ENCODE results near the gene ASB1. TPM values are rescaled to one million over a fixed set of nuclear protein-coding genes. Genes with fewer than 3 reads are reported as not detected.

ASB1 gene
- total RNA-seq, 8 experiments from 2014 or later, result 12.1 to 50.2 (median 20.0) TPM

DNA sequence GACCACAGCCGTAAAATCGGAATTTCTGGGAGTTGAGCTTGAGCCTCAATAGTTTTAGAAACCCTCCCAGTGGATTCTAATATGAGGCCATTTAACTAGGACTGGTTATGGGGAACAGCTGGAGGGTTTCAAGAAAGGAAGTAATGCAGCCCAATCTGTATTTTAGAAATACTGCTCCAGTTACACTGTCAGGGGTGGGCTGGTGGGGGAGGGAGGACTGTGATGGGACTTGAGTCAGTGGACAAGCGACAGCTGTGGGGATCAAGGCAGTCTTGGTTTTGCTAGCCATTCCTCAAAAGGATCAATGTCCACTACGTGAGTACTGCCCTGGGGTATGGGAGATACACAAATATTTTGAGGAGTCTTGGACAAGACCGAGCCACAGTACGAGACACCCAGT, 34.8 kb downstream of the ASB1 start:
- no peak overlapping the region for H3K4me3 ChIP-seq
- 70 to 100% (median 92%) methylated on average over 2 to 5 of the region's 6 CpGs; no CpG with 5 or more reads in 6 of the 10 experiments for whole genome bisulfite sequencing, 10 experiments
- in situ Hi-C loops (cut with MboI; ENCODE audit: low pct_unique_long_range_greater_than_20kb in 2 of 9, low sequenced_read_pairs in 9 of 9, unreplicated experiment in 9 of 9), result no loop called here
- no peak overlapping the region for H3K27ac ChIP-seq
- no peaks in the 10 kb centered on the region for H3K4me1 ChIP-seq (replicated peaks in 1 of 2)
- no peak for ATAC-seq (replicated peaks in 6 of 8)

DNA sequence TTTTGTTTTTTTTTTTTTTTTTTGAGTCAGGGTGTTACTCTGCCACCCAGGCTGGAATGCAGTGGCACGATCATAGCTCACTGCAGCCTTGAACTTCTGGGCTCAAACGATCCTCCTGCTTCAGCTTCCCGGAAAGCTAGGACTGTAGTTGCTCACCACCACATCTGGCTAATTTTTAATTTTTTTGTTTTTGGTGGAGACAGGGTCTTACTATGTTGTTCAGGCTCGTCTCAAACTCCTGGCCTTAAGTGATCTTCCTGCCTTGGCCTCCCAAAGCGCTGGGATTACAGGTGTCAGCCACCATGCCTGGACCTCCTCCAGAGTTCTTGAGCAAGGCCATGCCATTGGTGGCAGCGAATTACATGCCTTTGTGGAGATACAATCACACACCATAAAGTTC, 35.2 kb downstream of the ASB1 start:
- ATAC-seq (replicated peaks in 6 of 8), result no peak
- in situ Hi-C loops (cut with MboI; ENCODE audit: low pct_unique_long_range_greater_than_20kb in 2 of 9, low sequenced_read_pairs in 9 of 9, unreplicated experiment in 9 of 9), result no loop called here
- 80 to 100% (median 94%) methylated on average over 1 to 6 of the region's 6 CpGs; no CpG with 5 or more reads in 1 of the 10 experiments for WGBS, 10 experiments
- Histone ChIP-seq H3K27ac (no peak overlapping the region), H3K4me3 (no peak overlapping the region), H3K4me1 (replicated peaks in 1 of 2) (no peaks in the 10 kb centered on the region)

DNA sequence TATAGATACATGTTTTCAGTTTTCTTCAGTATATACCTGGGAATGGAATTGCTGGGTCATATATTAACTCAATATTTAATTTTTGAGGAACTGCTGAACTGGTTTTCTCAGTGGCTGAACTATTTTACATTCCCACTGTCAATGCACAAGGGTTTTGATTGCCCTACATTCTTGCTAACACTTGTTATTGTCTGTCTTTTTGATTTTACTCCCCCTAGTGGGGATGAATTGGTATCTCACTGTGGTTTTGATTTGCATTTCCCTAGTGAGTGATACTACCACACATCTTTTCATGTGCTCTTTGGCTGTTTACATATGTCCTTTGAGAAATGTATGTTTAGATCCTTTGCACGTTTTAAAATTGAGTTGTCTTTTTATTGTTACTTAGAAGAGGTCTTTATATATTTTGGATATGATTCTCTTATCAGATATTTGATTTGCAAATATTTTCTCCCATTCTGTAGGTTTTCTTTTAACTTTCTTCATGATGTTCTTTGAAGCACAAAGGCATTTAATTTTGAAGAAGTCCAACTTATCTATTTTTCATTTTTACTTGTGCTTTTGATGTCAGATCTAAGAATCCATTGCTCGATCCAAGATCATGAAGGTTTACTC, 36.2 kb downstream of the ASB1 start:
- Histone ChIP-seq H3K4me3 (no peak overlapping the region), H3K4me1 (replicated peaks in 1 of 2) (no peaks in the 10 kb centered on the region), H3K27ac (no peak overlapping the region)
- ATAC-seq (replicated peaks in 6 of 8), result peak in 3 of 8 experiments; percentile 46 to 82 (median 70)
- in situ Hi-C loops (cut with MboI; ENCODE audit: low pct_unique_long_range_greater_than_20kb in 2 of 9, low sequenced_read_pairs in 9 of 9, unreplicated experiment in 9 of 9), result no loop called here
- 15 to 100% (median 50%) methylated on average over 1 to 2 of the region's 2 CpGs; no CpG with 5 or more reads in 1 of the 10 experiments for WGBS, 10 experiments

- Histone ChIP-seq H3K4me1 (replicated peaks in 1 of 2) (no peaks in the 10 kb centered on the region), H3K27ac (no peak overlapping the region), H3K4me3 (no peak overlapping the region)
- in situ Hi-C loops (cut with MboI; ENCODE audit: low pct_unique_long_range_greater_than_20kb in 2 of 9, low sequenced_read_pairs in 9 of 9, unreplicated experiment in 9 of 9), result no loop called here
- WGBS, 10 experiments, result 60 to 100% (median 95%) methylated on average over 1 to 9 of the region's 10 CpGs; no CpG with 5 or more reads in 3 of the 10 experiments
- no peak for ATAC-seq (replicated peaks in 6 of 8)
These were observed 37.7 kb downstream of the ASB1 start for GRCh38 chr2:238464389-238464788.

- Histone ChIP-seq H3K4me3 (no peak overlapping the region), H3K4me1 (replicated peaks in 1 of 2) (no peaks in the 10 kb centered on the region), H3K27ac (no peak overlapping the region)
- in situ Hi-C loops (cut with MboI; ENCODE audit: low pct_unique_long_range_greater_than_20kb in 2 of 9, low sequenced_read_pairs in 9 of 9, unreplicated experiment in 9 of 9), result no loop called here
- 40 to 100% (median 92%) methylated on average over 1 to 8 of the region's 22 CpGs; no CpG with 5 or more reads in 2 of the 10 experiments for WGBS, 10 experiments
- ATAC-seq (replicated peaks in 6 of 8), result no peak
These were observed 38.9 kb downstream of the ASB1 start for GRCh38 chr2:238465487-238466242.

DNA sequence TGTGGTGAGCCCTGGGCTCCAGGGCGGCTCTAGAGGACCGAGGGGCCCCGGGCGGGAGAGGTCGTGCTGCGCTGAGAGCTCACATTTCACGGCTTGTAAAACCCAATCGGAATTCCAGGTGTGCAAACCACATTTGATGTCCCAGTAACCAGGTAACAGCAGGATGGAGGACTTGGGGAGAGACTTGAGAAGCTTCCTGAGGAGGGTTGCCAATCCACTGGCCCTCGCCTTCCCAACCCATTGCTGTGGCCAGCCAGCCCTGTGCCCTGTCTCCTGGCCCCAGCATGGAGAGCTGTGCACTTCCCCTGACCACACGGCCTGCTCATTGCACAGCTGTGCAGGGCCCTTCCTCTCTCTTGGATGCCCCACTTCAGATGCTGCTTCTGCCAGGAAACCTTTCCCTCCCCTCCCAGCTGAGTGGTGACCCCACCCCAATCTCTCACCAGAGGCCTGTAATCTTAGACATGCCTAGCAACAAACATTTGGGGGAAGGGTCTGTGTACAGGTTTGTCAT, 39.6 kb downstream of the ASB1 start:
- WGBS, 10 experiments, result 80 to 94% methylated on average over 1 to 7 of the region's 10 CpGs; no CpG with 5 or more reads in 8 of the 10 experiments
- in situ Hi-C loops (cut with MboI; ENCODE audit: low pct_unique_long_range_greater_than_20kb in 2 of 9, low sequenced_read_pairs in 9 of 9, unreplicated experiment in 9 of 9), result no loop called here
- ATAC-seq (replicated peaks in 6 of 8), result peak in 2 of 8 experiments; percentile 28 to 60

DNA sequence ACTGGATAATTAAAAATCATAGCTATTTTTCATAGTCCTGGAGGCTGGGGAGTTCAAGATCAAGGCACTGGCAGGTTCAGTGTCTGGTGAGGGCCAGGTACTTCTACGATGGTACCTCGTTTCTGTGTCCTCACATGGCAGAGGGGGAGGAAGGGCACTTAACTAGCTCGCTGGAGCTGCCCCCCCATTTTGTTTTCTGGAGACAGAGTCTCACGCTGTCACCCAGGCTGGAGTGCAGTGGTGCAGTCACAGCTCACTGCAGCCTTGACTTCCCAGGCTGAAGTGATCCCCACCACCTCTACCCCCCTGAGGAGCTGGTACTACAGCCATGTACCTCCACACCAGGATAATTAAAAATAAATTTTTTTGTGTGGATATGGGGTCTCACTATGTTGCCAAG, 40.3 kb downstream of the ASB1 start:
- no peak overlapping the region for H3K27ac ChIP-seq
- 50 to 100% (median 100%) methylated on average over 1 to 2 of the region's 4 CpGs; no CpG with 5 or more reads in 4 of the 10 experiments for WGBS, 10 experiments
- H3K4me3 ChIP-seq, result no peak overlapping the region
- ATAC-seq (replicated peaks in 6 of 8), result peak in 1 of 8 experiments; percentile 10
- in situ Hi-C loops (cut with MboI; ENCODE audit: low pct_unique_long_range_greater_than_20kb in 2 of 9, low sequenced_read_pairs in 9 of 9, unreplicated experiment in 9 of 9), result no loop called here
- no peaks in the 10 kb centered on the region for H3K4me1 ChIP-seq (replicated peaks in 1 of 2)

More for the DNA sequence above, 39.6 kb downstream of the ASB1 start:
- Histone ChIP-seq H3K4me3 (no peak overlapping the region), H3K4me1 (replicated peaks in 1 of 2) (no peaks in the 10 kb centered on the region), H3K27ac (no peak overlapping the region)

DNA sequence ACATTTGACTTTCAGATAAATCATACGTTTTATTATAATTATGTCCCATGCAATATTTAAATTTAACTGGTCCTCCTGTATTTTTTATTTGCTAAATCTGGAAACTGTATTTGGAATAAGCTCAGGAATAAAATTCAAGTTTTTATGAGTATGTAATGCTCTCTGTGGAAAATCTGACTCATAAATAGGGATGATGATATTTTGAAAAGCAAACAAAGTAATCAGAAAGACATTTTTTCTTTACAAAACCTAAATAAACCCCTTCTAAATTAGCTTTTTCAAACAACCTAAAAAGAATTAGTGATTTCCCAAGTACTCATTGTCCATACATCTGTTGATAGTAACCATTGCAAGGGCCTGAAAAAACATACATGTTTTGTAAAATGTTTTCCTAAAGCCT, 41.1 kb downstream of the ASB1 start:
- Histone ChIP-seq H3K4me3 (no peak overlapping the region), H3K4me1 (replicated peaks in 1 of 2) (no peaks in the 10 kb centered on the region), H3K27ac (no peak overlapping the region)
- peak in 1 of 8 experiments; percentile 58 for ATAC-seq (replicated peaks in 6 of 8)
- 0 to 100% (median 50%) methylated on average over 1 of the region's 1 CpG; no CpG with 5 or more reads in 1 of the 10 experiments for whole genome bisulfite sequencing, 10 experiments
- in situ Hi-C loops (cut with MboI; ENCODE audit: low pct_unique_long_range_greater_than_20kb in 2 of 9, low sequenced_read_pairs in 9 of 9, unreplicated experiment in 9 of 9), result no loop called here

- 44 to 100% (median 91%) methylated on average over 1 of the region's 1 CpG; no CpG with 5 or more reads in 1 of the 10 experiments for WGBS, 10 experiments
- no peak for ATAC-seq (replicated peaks in 6 of 8)
These were observed 42.4 kb downstream of the ASB1 start for GRCh38 chr2:238469155-238469554.

GRCh38 chr2:238473014-238473413, 46.3 kb downstream of the ASB1 start:
- in situ Hi-C loops (cut with MboI; ENCODE audit: low pct_unique_long_range_greater_than_20kb in 2 of 9, low sequenced_read_pairs in 9 of 9, unreplicated experiment in 9 of 9), result no loop called here
- H3K27ac ChIP-seq, result no peak overlapping the region
- H3K4me1 ChIP-seq (replicated peaks in 1 of 2), result no peaks in the 10 kb centered on the region
- ATAC-seq (replicated peaks in 6 of 8), result no peak
- 75 to 100% (median 88%) methylated on average over 2 to 4 of the region's 4 CpGs for WGBS, 10 experiments
- no peak overlapping the region for H3K4me3 ChIP-seq

More at GRCh38 chr2:238469155-238469554, 42.4 kb downstream of the ASB1 start:
- Histone ChIP-seq H3K4me3 (no peak overlapping the region), H3K27ac (no peak overlapping the region), H3K4me1 (replicated peaks in 1 of 2) (no peaks in the 10 kb centered on the region)
- in situ Hi-C loops (cut with MboI; ENCODE audit: low pct_unique_long_range_greater_than_20kb in 2 of 9, low sequenced_read_pairs in 9 of 9, unreplicated experiment in 9 of 9), result no loop called here

- ATAC-seq (replicated peaks in 6 of 8), result no peak
- in situ Hi-C loops (cut with MboI; ENCODE audit: low pct_unique_long_range_greater_than_20kb in 2 of 9, low sequenced_read_pairs in 9 of 9, unreplicated experiment in 9 of 9), result no loop called here
- H3K27ac ChIP-seq, result no peak overlapping the region
- no peak overlapping the region for H3K4me3 ChIP-seq
- 8 to 100% (median 78%) methylated on average over 1 of the region's 1 CpG; no CpG with 5 or more reads in 1 of the 10 experiments for WGBS, 10 experiments
- no peaks in the 10 kb centered on the region for H3K4me1 ChIP-seq (replicated peaks in 1 of 2)
These were observed 46.8 kb downstream of the ASB1 start for GRCh38 chr2:238473523-238473922.

- H3K4me1 ChIP-seq (replicated peaks in 1 of 2), result no peaks in the 10 kb centered on the region
- no peak overlapping the region for H3K27ac ChIP-seq
- H3K4me3 ChIP-seq, result no peak overlapping the region
- in situ Hi-C loops (cut with MboI; ENCODE audit: low pct_unique_long_range_greater_than_20kb in 2 of 9, low sequenced_read_pairs in 9 of 9, unreplicated experiment in 9 of 9), result no loop called here
- 43 to 100% (median 79%) methylated on average over 1 of the region's 1 CpG; no CpG with 5 or more reads in 4 of the 10 experiments for WGBS, 10 experiments
- ATAC-seq (replicated peaks in 6 of 8), result no peak
These were observed 48.3 kb downstream of the ASB1 start for GRCh38 chr2:238475034-238475433.

DNA sequence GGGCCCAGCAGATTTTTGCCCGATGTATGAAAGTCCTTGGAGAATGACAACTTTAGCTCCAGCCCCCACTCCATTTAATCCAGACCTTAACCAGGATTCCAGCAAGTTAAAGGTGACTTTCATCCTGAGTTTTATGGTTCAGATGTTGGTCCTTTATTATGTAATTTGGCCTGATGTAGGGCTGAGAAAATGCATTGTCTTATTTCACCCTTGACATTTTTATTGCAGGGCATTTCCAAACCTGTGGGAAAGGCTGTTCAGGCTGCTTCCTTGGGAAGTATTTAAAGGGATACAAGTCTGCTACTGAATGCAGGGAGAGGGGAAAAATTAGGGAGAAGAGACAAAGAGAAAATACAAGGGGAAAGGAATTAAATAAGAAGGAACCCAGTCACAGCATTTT, 48.8 kb downstream of the ASB1 start:
- in situ Hi-C loops (cut with MboI; ENCODE audit: low pct_unique_long_range_greater_than_20kb in 2 of 9, low sequenced_read_pairs in 9 of 9, unreplicated experiment in 9 of 9), result no loop called here
- no peak for ATAC-seq (replicated peaks in 6 of 8)
- 0 to 43% (median 25%) methylated on average over 1 of the region's 1 CpG; no CpG with 5 or more reads in 6 of the 10 experiments for WGBS, 10 experiments
- Histone ChIP-seq H3K27ac (no peak overlapping the region), H3K4me1 (replicated peaks in 1 of 2) (no peaks in the 10 kb centered on the region), H3K4me3 (no peak overlapping the region)

All from motor neuron (in vitro differentiated cells).